Gastrocnemius medialis (tissue), 4 donors: ENCODE results near the gene PRC1.

ENCODE experiments used
- POLR2A ChIP-seq, 2 donors: fragments of 450-650 bp; IDR thresholded peaks; one replicate each; pipeline ENCODE4 v1.6.1; 2017; ENCODE audit warnings: antibody characterized with exemption in 2 of 2, mild to moderate bottlenecking in 2 of 2, moderate library complexity in 2 of 2
- TF ChIP-seq, protein P1 (sequence below), 5 experiments: fragments of 450-650 bp in 3 of 5; fragments of 200-600 bp in 2 of 5; sonication (generic) in 2 of 5; IDR thresholded peaks in 4 of 5; conservative IDR thresholded peaks in 1 of 5; 1 replicate in 4 of 5; 2 replicates in 1 of 5; pipeline ENCODE4 v1.5.1; 2016 to 2019; ENCODE audit warnings: antibody characterized with exemption in 5 of 5, mild to moderate bottlenecking in 3 of 5, moderate library complexity in 3 of 5

DNA sequence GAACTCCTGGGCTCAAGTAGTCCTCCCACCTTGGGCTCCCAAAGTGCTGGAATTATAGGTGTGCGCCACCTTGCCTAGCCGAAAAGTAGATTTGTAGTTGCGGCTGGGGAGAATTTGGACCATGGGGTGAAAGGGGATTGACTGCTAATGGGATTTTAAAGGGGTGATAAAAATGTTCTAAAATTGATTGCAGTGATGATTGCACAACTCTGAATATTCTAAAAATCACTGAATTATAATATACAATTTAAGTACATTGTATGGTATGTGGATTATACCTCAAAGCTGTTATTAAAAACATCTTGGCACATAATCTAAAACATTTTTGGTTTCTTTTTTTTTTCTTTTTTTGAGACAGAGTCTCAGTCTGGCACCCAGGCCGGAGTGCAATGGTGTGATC lies 3.9 kb downstream of the PRC1 start:
- no peak for TF ChIP-seq POLR2A (IDR thresholded peaks at IDR 0.05)
- TF ChIP-seq, protein P1, sequence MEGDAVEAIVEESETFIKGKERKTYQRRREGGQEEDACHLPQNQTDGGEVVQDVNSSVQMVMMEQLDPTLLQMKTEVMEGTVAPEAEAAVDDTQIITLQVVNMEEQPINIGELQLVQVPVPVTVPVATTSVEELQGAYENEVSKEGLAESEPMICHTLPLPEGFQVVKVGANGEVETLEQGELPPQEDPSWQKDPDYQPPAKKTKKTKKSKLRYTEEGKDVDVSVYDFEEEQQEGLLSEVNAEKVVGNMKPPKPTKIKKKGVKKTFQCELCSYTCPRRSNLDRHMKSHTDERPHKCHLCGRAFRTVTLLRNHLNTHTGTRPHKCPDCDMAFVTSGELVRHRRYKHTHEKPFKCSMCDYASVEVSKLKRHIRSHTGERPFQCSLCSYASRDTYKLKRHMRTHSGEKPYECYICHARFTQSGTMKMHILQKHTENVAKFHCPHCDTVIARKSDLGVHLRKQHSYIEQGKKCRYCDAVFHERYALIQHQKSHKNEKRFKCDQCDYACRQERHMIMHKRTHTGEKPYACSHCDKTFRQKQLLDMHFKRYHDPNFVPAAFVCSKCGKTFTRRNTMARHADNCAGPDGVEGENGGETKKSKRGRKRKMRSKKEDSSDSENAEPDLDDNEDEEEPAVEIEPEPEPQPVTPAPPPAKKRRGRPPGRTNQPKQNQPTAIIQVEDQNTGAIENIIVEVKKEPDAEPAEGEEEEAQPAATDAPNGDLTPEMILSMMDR (IDR thresholded peaks at IDR 0.05 in 4 of 5, conservative IDR thresholded peaks at IDR 0.05 in 1 of 5) = no peak
